IMR-90 (cell line): Measurements from ENCODE around the gene RING1.

Experiments
- BHLHE40 ChIP-seq: fragments of 150-350 bp; IDR thresholded peaks from 2 replicates; pipeline ENCODE4 v1.6.1; 2016; ENCODE audit warnings: mild to moderate bottlenecking, low read depth, low read length
- CEBPB ChIP-seq: IDR thresholded peaks from 2 replicates; pipeline ENCODE4 v1.6.1; 2012; ENCODE audit warnings: low read depth, low read length, improper control_type of control experiment
- CTCF ChIP-seq: conservative IDR thresholded peaks from 2 replicates; pipeline ENCODE4 v1.5.1; 2012; ENCODE audit warnings: mild to moderate bottlenecking, low read depth, low read length, improper control_type of control experiment
- NFE2L2 ChIP-seq: fragments of 150-350 bp; IDR thresholded peaks from 2 replicates; pipeline ENCODE4 v1.6.1; 2016; ENCODE audit warnings: low read depth, mild to moderate bottlenecking, low read length
- POLR2A ChIP-seq: IDR thresholded peaks from 2 replicates; pipeline ENCODE4 v1.6.1; 2012; ENCODE audit warnings: mild to moderate bottlenecking, low read depth, low read length
- RAD21 ChIP-seq: IDR thresholded peaks from 2 replicates; pipeline ENCODE4 v1.6.1; 2012; ENCODE audit warnings: low read length, improper control_type of control experiment
- RFX5 ChIP-seq: IDR thresholded peaks from 2 replicates; pipeline ENCODE4 v1.8.0; 2012; ENCODE audit warnings: low read depth, mild to moderate bottlenecking, low read length, moderate library complexity
- SMC3 ChIP-seq: fragments of 150-350 bp; IDR thresholded peaks from 2 replicates; pipeline ENCODE4 v1.6.1; 2016; ENCODE audit warnings: low read depth, mild to moderate bottlenecking, antibody characterized with exemption, low read length, moderate library complexity
- USF2 ChIP-seq: fragments of 150-350 bp; IDR thresholded peaks from 2 replicates; pipeline ENCODE4 v1.6.1; 2017; ENCODE audit warnings: mild to moderate bottlenecking, antibody characterized with exemption, low read length, low read depth

GRCh38 chr6:33248643-33248931 lies 40.3 kb downstream of the RING1 start:
- no peak for TF ChIP-seq CTCF
- no peak; the same call in 1 of the 2 replicates for TF ChIP-seq POLR2A
- peak; percentile 4; the same call in 1 of the 2 replicates for TF ChIP-seq USF2
- no peak for TF ChIP-seq RFX5
- TF ChIP-seq NFE2L2: no peak
- TF ChIP-seq SMC3: no peak
- TF ChIP-seq RAD21: no peak
- no peak for TF ChIP-seq CEBPB
- no peak for TF ChIP-seq BHLHE40
